ENCODE results near the gene UCKL1. TPM values are rescaled to one million over a fixed set of nuclear protein-coding genes. Genes with fewer than 3 reads are reported as not detected.

Gene UCKL1
- 9.2 and 11.8 TPM in 2 replicates for total RNA-seq

GRCh38 chr20:63955827-63956663 lies at the start of gene UCKL1:
TSS of gene UCKL1 (minus strand) at chr20:63956416. CDS start at chr20:63956372, 44 bp downstream.

DNA sequence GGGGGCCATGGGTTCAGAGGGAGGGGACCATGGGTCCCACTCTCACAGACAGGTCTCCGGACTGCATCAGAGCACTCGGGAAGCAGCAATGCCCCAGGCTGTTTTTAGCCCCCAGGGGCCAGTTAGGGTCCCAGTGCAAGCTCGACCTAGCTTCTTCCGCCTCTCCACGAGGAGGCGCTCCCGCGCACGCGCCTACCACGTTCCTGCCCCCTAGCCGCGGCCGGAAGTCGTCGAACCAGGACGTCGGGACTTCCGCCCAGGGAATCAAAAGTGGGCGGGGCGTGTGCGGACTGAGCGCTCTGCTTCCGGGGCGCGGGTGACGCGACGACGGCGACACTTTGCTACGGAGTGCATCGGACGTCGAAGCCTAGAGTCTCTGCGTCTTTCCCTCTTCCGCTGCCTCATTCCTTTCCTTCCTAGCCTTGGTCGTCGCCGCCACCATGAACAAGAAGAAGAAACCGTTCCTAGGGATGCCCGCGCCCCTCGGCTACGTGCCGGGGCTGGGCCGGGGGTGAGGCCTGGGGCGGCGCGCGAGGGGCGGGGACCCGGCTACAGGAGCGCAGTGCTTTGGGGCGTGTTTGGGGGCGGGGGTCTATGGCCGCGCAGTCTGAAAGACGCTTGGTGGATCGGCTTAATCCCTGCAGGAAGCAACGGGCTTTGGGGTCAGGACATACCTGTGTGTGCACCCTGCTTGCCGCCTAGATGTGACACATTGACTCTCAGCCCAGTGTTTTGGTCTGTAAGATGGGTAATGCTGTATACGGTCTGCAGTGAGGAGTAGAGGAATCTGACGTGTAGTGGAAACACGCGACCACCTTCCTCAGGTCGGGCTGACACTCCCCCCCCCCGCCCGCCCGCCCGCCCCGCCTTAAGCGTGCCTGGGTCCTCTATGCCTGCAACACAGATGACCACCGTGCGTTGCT lies 24.9 kb upstream of the UCKL1 start, which contains the start of gene PRPF6:
TSS of gene PRPF6 (plus strand) at position 327 of the 923 bp plus-strand sequence. CDS start at position 441, 114 bp downstream.

DNA sequence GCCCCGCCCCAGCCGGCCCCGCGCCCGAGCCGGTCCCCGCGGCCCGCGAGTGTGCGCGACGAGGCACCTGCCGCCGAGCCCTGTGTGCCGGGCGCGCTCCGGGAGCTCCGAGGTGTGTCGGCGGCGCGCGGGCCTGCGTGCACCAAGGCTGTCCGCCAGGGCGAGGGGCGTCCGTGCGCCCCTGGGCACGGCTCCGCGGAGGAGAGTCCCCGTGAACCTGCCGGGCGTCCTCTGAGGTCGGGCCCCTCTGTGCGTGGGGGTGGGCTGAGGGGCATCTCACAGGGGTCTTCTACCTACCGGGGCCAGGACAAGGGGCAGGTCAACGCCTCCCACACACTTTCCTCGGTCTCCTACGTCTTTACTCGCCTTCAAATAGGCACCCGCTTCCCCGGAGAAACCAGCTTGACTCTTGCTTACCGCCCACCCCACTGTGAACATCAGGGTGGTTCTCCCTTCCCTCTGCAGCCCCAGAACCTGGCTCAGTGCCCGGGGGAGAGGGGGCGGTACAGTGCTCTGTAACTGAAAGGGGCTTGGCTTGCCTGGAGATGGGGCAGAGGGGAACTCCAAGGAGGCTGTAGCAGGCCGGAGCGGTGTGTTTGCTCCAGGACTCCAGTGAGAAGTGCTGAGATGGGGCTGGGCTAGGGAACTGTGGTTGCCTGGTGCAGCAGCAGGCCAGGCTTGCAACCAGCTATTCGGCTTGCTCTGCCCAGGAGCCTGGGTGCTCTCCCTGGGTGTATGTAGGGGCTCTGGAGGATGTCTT lies 23.5 kb upstream of the UCKL1 start, which contains the start of gene SAMD10:
TSS of gene SAMD10 (minus strand) at position 86 of the 760 bp plus-strand sequence. CDS start 175 bp downstream, outside the sequence.

GRCh38 chr20:63969838-63970713 lies 13.9 kb upstream of the UCKL1 start, which contains the start of gene ZNF512B:
TSS of gene ZNF512B (minus strand) at chr20:63969930. CDS start at chr20:63967950, 1,980 bp downstream.

DNA sequence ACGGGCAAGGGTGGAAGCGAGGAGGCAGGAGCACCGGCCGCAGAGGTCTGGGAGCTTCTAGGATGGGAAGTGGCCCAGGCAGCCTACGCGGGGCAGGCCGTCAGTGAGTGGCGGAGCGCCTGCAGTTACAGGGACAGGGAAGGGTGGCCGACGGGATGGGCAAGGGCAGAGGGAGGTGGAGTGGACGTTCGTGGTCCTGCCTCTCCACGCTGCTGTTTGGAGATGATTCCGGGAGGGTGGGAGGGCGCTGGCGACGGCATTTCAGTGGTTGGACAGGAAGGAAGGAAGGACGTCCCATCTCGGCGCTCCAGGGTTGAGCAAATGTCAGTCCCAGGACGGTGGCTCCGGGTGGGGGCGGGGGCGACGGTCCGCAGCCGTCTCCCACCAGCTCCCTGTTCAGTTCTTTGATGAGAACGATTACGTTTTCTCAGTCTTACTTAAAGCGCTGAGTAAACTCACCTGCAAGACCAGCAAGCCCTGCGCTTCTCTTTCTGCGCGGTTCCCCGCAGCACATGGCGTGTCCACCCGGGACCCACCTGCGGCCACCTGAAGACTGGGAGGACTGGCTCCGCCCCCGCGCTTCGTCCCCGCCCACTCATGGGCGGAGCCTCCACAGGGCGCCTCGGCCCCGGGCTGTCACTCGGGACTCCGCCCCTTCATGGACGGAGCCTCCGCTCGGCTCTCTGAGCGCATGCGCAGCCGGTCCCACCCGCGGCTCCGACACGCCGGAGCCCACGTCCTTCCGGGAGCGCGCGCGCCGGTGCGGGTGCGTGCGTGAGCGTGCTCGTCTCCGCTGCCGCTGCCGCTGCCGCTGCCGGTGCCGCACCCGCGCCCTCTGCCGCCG lies 61.6 kb downstream of the UCKL1 start, which contains the start of gene DNAJC5:
TSS of gene DNAJC5 (plus strand) at position 769 of the 844 bp plus-strand sequence. CDS start 33,220 bp downstream, outside the sequence.

Small RNA genes lying within 50 kb of the gene (small RNA-seq; reads per million reads assigned to genes)
- not detected for gene MIR647
- not detected for gene MIR941-2
- gene MIR941-4: not detected
- gene MIR941-5: not detected
- gene RNU1-134P: 1.8 reads per million, percentile 68 among the genes with 10 or more reads in this experiment

Other genes with a start within 250 kb of the UCKL1 start
- gene ARFRP1, start 248.4 kb downstream of the UCKL1 start, total RNA-seq: 23.0 and 23.5 TPM in 2 replicates
- 14.5 and 15.0 TPM in 2 replicates for gene ZGPAT, start 248.4 kb downstream of the UCKL1 start, total RNA-seq
- gene LIME1, start 219.8 kb downstream of the UCKL1 start, total RNA-seq: 1.3 and 1.6 TPM in 2 replicates
- 33.6 and 34.5 TPM in 2 replicates for gene SLC2A4RG, start 216.6 kb downstream of the UCKL1 start, total RNA-seq
- 3.5 and 4.4 TPM in 2 replicates for gene ZBTB46, start 125.2 kb downstream of the UCKL1 start, total RNA-seq
- gene ABHD16B, start 94.9 kb downstream of the UCKL1 start, total RNA-seq: not detected in 2 replicates
- 154 and 159 TPM in 2 replicates for gene TPD52L2, start 91.1 kb downstream of the UCKL1 start, total RNA-seq
- gene DNAJC5, start 61.3 kb downstream of the UCKL1 start, total RNA-seq: 41.2 and 41.3 TPM in 2 replicates
- 9.2 and 10.2 TPM in 2 replicates for gene ZNF512B, start 13.5 kb upstream of the UCKL1 start, total RNA-seq
- 0.43 and 0.65 TPM in 2 replicates for gene SAMD10, start 23.2 kb upstream of the UCKL1 start, total RNA-seq
- gene PRPF6, start 24.7 kb upstream of the UCKL1 start, total RNA-seq: 56.5 and 57.6 TPM in 2 replicates
- gene C20orf204, start 79.8 kb upstream of the UCKL1 start, total RNA-seq: 1.2 and 1.4 TPM in 2 replicates
- 0.22 TPM in 1 of 2 replicates, not detected in the other for gene SOX18, start 93.2 kb upstream of the UCKL1 start, total RNA-seq
- gene TCEA2, start 106.8 kb upstream of the UCKL1 start, total RNA-seq: 17.5 and 20.9 TPM in 2 replicates
- gene RGS19, start 123.1 kb upstream of the UCKL1 start, total RNA-seq: 7.1 and 8.0 TPM in 2 replicates
- 0.52 and 0.86 TPM in 2 replicates for gene OPRL1, start 123.7 kb upstream of the UCKL1 start, total RNA-seq
- gene LKAAEAR1, start 128.0 kb upstream of the UCKL1 start, total RNA-seq: not detected in 2 replicates
- not detected in 2 replicates for gene NPBWR2, start 151.1 kb upstream of the UCKL1 start, total RNA-seq
- not detected in 2 replicates for gene MYT1, start 208.0 kb upstream of the UCKL1 start, total RNA-seq